Spleen (tissue), 11 donors: ENCODE data around the gene NOL9. TPM values are rescaled to one million over a fixed set of nuclear protein-coding genes. Genes with fewer than 3 reads are reported as not detected.

Source experiments
- DNase-seq: peaks from one replicate; pipeline ENCODE4 v3.0.0-alpha.2; 2020
- H3K27ac ChIP-seq, 8 donors: fragments of 200-600 bp; sonication (generic) in 7 of 8; 1 replicate in 4 of 8; 2 replicates in 4 of 8; pipeline versions ENCODE4 v1.5.0 to v1.8.0; 2016 to 2021; ENCODE audit warnings: inconsistent platforms in 4 of 8, mild to moderate bottlenecking in 4 of 8, moderate library complexity in 1 of 8
- H3K27me3 ChIP-seq, 7 donors: fragments of 200-600 bp; sonication (generic) in 6 of 7; replicated peaks in 1 of 7; 1 replicate in 4 of 7; 2 replicates in 3 of 7; pipeline versions ENCODE4 v1.5.0 to v1.8.0; 2016 to 2021; ENCODE audit warnings: inconsistent platforms in 3 of 7, mild to moderate bottlenecking in 1 of 7
- H3K36me3 ChIP-seq, 6 donors: fragments of 200-600 bp; sonication (generic) in 5 of 6; 1 replicate in 4 of 6; 2 replicates in 2 of 6; pipeline versions ENCODE4 v1.5.0 to v1.8.0; 2016 to 2021; ENCODE audit warnings: inconsistent platforms in 2 of 6
- H3K4me1 ChIP-seq, 6 donors: fragments of 200-600 bp; sonication (generic) in 5 of 6; 1 replicate in 3 of 6; 2 replicates in 3 of 6; pipeline versions ENCODE4 v1.5.0 to v1.8.0; 2016 to 2021; ENCODE audit warnings: inconsistent platforms in 3 of 6
- H3K4me3 ChIP-seq, 8 donors: fragments of 200-600 bp; sonication (generic) in 7 of 8; 1 replicate in 4 of 8; 2 replicates in 4 of 8; pipeline versions ENCODE4 v1.5.0 to v1.8.0; 2016 to 2021; ENCODE audit warnings: inconsistent platforms in 4 of 8, mild to moderate bottlenecking in 4 of 8, moderate library complexity in 2 of 8
- H3K9me3 ChIP-seq, 8 donors: fragments of 200-600 bp; sonication (generic) in 7 of 8; 1 replicate in 4 of 8; 2 replicates in 4 of 8; pipeline versions ENCODE4 v1.5.0 to v1.8.0; 2016 to 2021; ENCODE audit warnings: inconsistent platforms in 4 of 8
- CTCF ChIP-seq, 11 experiments: fragments of 200-600 bp in 7 of 11; fragments of 450-650 bp in 4 of 11; sonication (generic) in 4 of 11; IDR thresholded peaks in 8 of 11; conservative IDR thresholded peaks in 3 of 11; 1 replicate in 7 of 11; 2 replicates in 4 of 11; pipeline versions ENCODE4 v1.4.0 to v1.8.0; 2016 to 2021; ENCODE audit warnings: antibody characterized with exemption in 11 of 11, inconsistent platforms in 4 of 11, mild to moderate bottlenecking in 1 of 11
- POLR2A ChIP-seq, 3 donors: fragments of 450-650 bp; IDR thresholded peaks; one replicate each; pipeline ENCODE4 v1.5.1; 2017; ENCODE audit warnings: antibody characterized with exemption in 3 of 3, mild to moderate bottlenecking in 1 of 3
- POLR2AphosphoS5 ChIP-seq, 3 donors: sonication (generic); formaldehyde crosslinking; IDR thresholded peaks; one replicate each; pipeline ENCODE4 v1.5.1; 2017; ENCODE audit warnings: antibody characterized with exemption in 3 of 3
- WGBS, 5 donors: extraction: QIAGEN DNeasy Blood & Tissue Kit in 3 of 5; methylation state at CpG; one replicate each; pipeline versions ENCODE4 v1.1.5 to v1.1.7; 2013 to 2018; 5-methylcytosine and 5-hydroxymethylcytosine counted together
- intact Hi-C: fragments of 100-400 bp; cut with DNase I; formaldehyde crosslinking; loops from one replicate; pipeline ENCODE4 v1.15.0; 2023; ENCODE audit warnings: low total_unique reads
- polyA plus RNA-seq, 3 donors: library from polyadenylated mRNA; stranded (reverse); fragments of 200-250 nt; gene quantifications; one replicate each; pipeline ENCODE4 v1.2.1, GENCODE V29; 2013
- total RNA-seq, 7 donors: library from RNA; depleted of rRNA in 3 of 7; stranded (reverse); fragments of >200 nt in 3 of 7; fragmentation: NEBNext Ultra II Directional in 4 of 7; extraction: Animal tissue kit (Norgen Biotek cat#: 25700) in 4 of 7; gene quantifications; one replicate each; pipeline versions ENCODE4 v1.1.0 to v1.2.1, GENCODE V29; 2016 to 2021
- donor health status: healthy with polysubstance abuse.
- donor health status: DM: no; HTN: no; CAD: no; lungs with moderate emphysema.
- donor health status: DM: no; HTN: no; CAD: no.
- donor health status: Bipolar disorder and iron deficiency.
- donor health status: healthy.
- donor health status: DM: no; HTN: no; CAD: no.
- donor health status: DM: yes; HTN: yes; CAD: no.

Gene NOL9
- total and polyA plus RNA-seq, 10 donors, result 4.2 to 55.2 (median 41.2) TPM

- no peak overlapping the region for H3K27ac ChIP-seq
- no peaks in the 10 kb centered on the region for H3K36me3 ChIP-seq
- H3K27me3 ChIP-seq, result peaks cover 0 to 19% (median 0%) of the 10 kb centered on the region in 7 donors
- H3K9me3 ChIP-seq, result no peaks in the 10 kb centered on the region
- 80 to 90% (median 86%) methylated on average over 25 to 31 of the region's 31 CpGs for WGBS, 5 donors
- H3K4me3 ChIP-seq, result no peak overlapping the region
- intact Hi-C loops, result no loop called here
- no peak for TF ChIP-seq POLR2AphosphoS5 (IDR thresholded peaks at IDR 0.05)
- TF ChIP-seq POLR2A (IDR thresholded peaks at IDR 0.05), result no peak
- TF ChIP-seq CTCF (IDR thresholded peaks at IDR 0.05 in 8 of 11, conservative IDR thresholded peaks at IDR 0.05 in 3 of 11), result no peak
- H3K4me1 ChIP-seq, result peaks cover 14 to 48% (median 35%) of the 10 kb centered on the region in 6 donors
- no peak for DNase-seq
Observed at GRCh38 chr1:6506210-6507036, 47.9 kb downstream of the NOL9 start.

- H3K27me3 ChIP-seq, result peaks cover 0 to 19% (median 0%) of the 10 kb centered on the region in 7 donors
- H3K9me3 ChIP-seq, result no peaks in the 10 kb centered on the region
- intact Hi-C loops, result no loop called here
- 81 to 92% (median 88%) methylated on average over 20 to 31 of the region's 31 CpGs for WGBS, 5 donors
- H3K4me1 ChIP-seq, result peaks cover 14 to 57% (median 42%) of the 10 kb centered on the region in 6 donors
- H3K36me3 ChIP-seq, result no peaks in the 10 kb centered on the region
- DNase-seq, result no peak
- H3K27ac ChIP-seq, result no peak overlapping the region
- no peak overlapping the region for H3K4me3 ChIP-seq
- TF ChIP-seq POLR2A (IDR thresholded peaks at IDR 0.05), result no peak
- no peak for TF ChIP-seq CTCF (IDR thresholded peaks at IDR 0.05 in 8 of 11, conservative IDR thresholded peaks at IDR 0.05 in 3 of 11)
- TF ChIP-seq POLR2AphosphoS5 (IDR thresholded peaks at IDR 0.05), result no peak
Observed at GRCh38 chr1:6505367-6506209, 48.7 kb downstream of the NOL9 start.

- intact Hi-C loops, result no loop called here
- no peaks in the 10 kb centered on the region for H3K9me3 ChIP-seq
- no peak overlapping the region for H3K4me3 ChIP-seq
- no peaks in the 10 kb centered on the region for H3K36me3 ChIP-seq
- H3K27me3 ChIP-seq, result peaks cover 0 to 19% (median 0%) of the 10 kb centered on the region in 7 donors
- H3K4me1 ChIP-seq, result peaks cover 14 to 59% (median 43%) of the 10 kb centered on the region in 6 donors
- TF ChIP-seq POLR2A (IDR thresholded peaks at IDR 0.05) (no peak), POLR2AphosphoS5 (IDR thresholded peaks at IDR 0.05) (no peak), CTCF (IDR thresholded peaks at IDR 0.05 in 8 of 11, conservative IDR thresholded peaks at IDR 0.05 in 3 of 11) (no peak)
- H3K27ac ChIP-seq, result no peak overlapping the region
- DNase-seq, result no peak
- WGBS, 5 donors, result 88 to 98% (median 93%) methylated on average over 3 to 15 of the region's 15 CpGs
Observed at GRCh38 chr1:6504887-6505286, 49.4 kb downstream of the NOL9 start.
